Measurements from ENCODE around the gene CD84. TPM values are rescaled to one million over a fixed set of nuclear protein-coding genes. Genes with fewer than 3 reads are reported as not detected.
"Not testable (repeated sequence)": the region's sequence is repeated elsewhere in the genome, so short reads cannot be mapped to it uniquely, and the experiment has no call there.

Gene CD84, protein sequence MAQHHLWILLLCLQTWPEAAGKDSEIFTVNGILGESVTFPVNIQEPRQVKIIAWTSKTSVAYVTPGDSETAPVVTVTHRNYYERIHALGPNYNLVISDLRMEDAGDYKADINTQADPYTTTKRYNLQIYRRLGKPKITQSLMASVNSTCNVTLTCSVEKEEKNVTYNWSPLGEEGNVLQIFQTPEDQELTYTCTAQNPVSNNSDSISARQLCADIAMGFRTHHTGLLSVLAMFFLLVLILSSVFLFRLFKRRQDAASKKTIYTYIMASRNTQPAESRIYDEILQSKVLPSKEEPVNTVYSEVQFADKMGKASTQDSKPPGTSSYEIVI
- not detected in 2 replicates for polyA plus RNA-seq (2014; cell fraction: cytosol; rRNA removed)
- not detected in 2 replicates for polyA plus RNA-seq (2014; cell fraction: nucleus; rRNA removed)

DNA sequence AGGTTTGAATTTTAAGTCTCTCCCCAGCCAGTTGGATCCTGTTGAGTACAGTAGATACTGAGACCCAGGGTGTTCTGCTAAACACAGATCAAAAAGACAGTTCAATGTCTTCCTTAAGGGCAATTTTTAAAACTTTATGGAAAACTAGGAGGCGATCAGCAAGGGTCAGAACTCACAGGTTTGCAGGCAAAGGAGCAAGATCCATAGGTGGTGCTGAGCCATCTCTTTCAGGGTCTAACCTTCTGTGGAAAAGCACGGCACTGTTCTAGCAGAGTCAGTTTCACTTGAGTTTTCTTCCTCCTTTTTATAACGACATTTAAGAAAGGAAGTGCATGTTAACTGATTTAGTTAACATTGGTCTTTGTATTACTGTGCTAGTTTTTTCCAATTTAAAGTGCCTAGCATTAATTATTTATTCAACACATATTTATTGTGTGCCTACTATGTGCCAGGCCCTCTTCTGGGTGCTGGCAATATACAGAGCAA, at the start of gene CD84:
TSS of gene CD84 (minus strand) at position 281 of the 486 bp plus-strand sequence. CDS start at position 222, 59 bp downstream.
- no peak for DNase-seq (ENCODE audit: low spot score)

GRCh38 chr1:160628799-160629263, 49.5 kb upstream of the CD84 start:
- no peak for DNase-seq (ENCODE audit: low spot score)

GRCh38 chr1:160627677-160628289, 48.5 kb upstream of the CD84 start:
- DNase-seq (ENCODE audit: low spot score) = not testable (repeated sequence)

DNA sequence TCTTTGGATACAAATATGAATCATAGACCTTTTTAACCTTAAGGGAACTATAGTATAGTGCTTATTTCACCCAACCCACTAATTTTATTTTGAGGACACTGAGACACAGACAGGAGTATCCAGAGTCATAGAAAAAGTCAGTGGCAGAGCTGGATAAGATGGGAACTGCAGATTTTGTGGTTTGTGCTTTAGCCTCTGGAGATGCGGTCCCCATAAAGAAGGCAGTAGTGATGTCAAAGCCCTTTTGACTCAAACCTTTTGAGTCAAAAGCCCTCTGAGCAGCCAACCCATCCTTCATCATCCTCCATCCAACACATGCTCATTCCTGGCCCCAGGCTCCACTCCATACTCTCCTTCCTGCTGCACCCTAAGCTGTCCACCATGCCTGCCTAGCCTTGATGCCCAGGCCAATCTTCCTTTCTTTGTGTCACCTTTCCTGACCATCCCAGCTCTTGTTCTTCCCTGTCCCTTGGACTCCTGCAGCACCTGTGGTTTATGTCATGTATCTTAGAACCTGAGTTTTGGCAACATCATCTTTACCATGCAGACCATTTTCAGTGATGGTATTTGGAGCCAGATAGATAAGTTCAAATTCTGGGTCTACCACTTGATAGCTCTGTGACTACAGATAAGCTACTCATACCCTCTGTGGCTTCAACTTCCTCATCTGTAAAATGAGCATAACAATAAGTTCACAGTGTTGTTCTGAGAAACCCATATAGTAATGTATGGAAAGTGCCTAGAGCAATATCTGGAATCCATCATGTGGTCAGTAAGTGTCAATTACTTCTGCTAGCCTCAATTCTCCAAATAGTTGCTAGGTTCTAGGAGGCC, 47.4 kb upstream of the CD84 start:
- DNase-seq (ENCODE audit: low spot score) = no peak

DNA sequence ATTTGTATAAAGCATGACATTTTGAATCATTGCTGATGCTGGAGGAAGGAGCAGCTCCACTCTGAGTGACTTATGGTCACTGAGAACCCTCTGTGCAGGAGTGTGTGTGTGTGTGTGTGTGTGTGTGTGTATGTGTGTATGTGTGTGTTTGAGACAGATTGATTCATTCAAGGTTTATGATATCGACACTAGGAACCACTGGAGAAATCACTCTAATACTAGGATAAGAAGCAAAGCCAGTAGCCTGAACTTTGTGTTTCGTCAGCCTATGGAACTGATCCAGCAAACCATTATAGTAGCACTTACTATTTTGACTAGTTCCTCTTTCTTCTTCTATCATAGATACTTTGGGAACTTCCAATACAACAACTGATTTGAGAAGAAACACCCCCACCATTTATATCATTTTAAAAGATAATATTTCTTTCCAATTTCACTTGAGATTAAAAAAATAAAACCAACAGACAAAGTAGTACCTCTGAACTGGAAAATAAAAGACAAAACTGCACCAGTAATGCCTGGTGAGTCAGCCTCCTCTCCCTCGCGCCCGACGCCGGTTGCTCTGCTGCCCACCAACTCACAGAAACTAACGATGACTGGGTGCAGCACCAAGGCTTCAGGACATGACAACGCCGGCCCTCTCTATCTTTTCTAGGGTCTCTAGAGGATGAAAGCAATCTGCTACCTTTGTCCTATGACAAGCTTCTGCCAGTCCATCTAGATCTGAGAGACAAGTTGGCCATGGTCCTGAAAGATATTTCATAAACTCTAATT, 46.6 kb upstream of the CD84 start:
- DNase-seq (ENCODE audit: low spot score) = no peak

- no peak for DNase-seq (ENCODE audit: low spot score)
Measured at GRCh38 chr1:160625321-160625720, 46.0 kb upstream of the CD84 start.

GRCh38 chr1:160624464-160624863, 45.2 kb upstream of the CD84 start:
- no peak for DNase-seq (ENCODE audit: low spot score)

GRCh38 chr1:160623862-160624261, 44.6 kb upstream of the CD84 start:
- DNase-seq (ENCODE audit: low spot score) = no peak

GRCh38 chr1:160623227-160623633, 43.9 kb upstream of the CD84 start:
- no peak for DNase-seq (ENCODE audit: low spot score)

- DNase-seq (ENCODE audit: low spot score) = no peak
Measured at GRCh38 chr1:160622501-160623226, 43.4 kb upstream of the CD84 start.

GRCh38 chr1:160621633-160622413, 42.5 kb upstream of the CD84 start:
- DNase-seq (ENCODE audit: low spot score) = no peak

DNA sequence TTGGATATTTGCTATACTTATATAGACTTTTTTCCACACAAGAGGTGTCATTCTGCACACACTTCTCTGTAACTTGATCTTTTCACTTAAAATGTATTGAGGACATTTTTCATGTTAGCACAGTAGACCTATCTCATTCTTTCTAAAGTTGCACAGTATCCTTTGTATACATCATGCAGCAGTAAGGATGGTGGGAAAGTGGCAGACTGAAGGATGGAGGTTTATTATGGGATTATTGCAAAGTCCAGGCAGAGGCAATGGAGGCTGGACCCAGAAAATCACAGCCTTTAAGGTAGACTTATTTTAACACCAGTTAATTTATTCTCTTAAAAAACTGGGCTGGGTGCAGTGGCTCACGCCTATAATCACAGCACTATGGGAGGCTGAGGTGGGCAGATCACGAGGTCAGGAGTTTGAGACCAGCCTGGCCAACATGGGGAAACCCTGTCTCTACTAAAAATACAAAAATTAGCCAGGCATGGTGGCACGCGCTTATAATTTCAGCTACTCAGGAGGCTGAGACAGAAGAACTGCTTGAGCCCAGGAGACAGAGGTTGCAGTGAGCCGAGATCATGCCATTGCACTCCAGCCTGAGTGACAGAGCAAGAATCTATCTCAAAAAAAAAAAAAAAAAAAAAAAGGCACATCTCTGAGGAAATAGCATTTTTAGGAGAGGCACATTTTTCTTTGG, 41.8 kb upstream of the CD84 start:
- DNase-seq (ENCODE audit: low spot score) = no peak

- no peak for DNase-seq (ENCODE audit: low spot score)
Measured at GRCh38 chr1:160619742-160620277, 40.5 kb upstream of the CD84 start.

- DNase-seq (ENCODE audit: low spot score) = no peak
Measured at GRCh38 chr1:160618763-160619274, 39.5 kb upstream of the CD84 start.

DNA sequence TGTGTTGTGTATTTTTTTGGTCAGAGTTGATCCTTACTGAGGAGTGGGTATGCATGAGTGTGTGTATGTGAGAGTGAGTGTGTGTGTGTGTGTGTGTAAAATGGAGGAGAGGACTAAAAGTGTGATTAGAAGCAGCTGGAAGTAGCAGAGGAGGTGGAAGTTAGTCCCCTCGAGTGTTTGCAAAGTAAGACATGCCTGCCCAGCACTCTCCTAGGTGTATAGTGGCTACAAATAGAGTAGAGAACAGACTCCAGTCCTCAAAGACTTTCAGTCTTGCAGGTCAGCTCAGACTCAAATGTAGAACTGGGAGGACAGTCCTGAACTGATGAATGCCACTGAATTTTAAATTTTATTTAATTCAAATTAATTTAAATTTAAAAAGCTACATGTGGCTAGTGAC, 39.0 kb upstream of the CD84 start:
- DNase-seq (ENCODE audit: low spot score) = no peak

- DNase-seq (ENCODE audit: low spot score) = no peak
Measured at GRCh38 chr1:160615660-160616059, 36.4 kb upstream of the CD84 start.

DNA sequence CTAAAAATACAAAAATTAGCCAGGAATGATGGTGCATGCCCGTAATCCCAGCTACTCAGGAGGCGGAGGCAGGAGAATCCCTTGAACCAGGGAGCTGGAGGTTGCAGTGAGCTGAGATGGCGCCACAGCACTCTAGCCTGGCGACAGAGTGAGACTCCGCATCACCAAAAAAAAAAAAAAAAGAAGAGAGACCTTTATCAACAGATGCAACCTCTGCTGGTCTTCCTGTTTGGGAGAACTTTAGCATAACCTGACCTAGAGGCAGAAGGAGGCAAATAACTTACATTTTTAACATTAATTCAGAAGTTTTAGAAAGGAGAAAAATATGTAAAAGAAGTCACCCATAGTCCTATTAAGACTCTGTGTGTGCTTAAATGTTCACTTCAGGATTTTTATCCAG, 35.1 kb upstream of the CD84 start:
- no peak for DNase-seq (ENCODE audit: low spot score)

- DNase-seq (ENCODE audit: low spot score) = no peak
Measured at GRCh38 chr1:160612613-160613218, 33.4 kb upstream of the CD84 start.

Data from SK-N-DZ (cell line).